Measurements from ENCODE around the gene RNU6-7.

The RNU6-7 gene

DNA sequence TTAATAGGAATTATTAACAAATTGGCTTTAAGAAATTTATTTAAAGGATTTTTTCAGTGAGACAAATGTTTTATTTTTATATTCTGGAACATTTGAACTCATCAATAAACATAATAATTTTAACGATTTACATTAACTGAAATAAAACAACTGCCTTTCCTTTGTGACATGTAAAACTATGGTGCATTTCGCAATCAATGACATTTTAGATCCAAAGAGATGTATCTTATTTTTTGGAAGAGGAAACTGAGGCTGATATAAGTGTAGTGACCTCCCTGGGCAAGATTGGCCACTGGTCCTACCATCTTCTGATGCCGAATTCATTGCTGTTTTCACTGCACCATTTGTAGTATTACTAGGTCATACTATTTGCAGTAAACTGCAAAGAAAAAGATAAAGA, 3.7 kb downstream of the RNU6-7 start:
- DNase-seq (ENCODE audit: low spot score): no peak

DNA sequence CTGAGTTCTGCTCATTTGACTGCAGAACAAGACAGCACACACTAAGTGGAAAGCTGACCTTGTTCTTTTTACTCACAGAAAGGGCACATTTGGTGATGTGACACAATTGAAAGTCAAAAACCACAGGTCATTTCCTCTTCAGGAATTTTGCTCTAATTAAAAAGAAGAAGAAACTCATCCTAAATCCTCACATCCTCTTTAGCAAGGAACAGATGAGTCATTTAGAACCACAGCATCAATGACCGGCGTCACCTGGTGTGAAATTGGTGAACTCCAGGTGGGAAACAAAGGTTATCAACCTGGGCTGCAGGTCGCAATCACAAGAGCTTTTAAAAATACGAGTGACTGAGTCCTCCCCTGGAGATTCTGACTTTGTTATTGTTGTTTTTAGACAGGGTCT, 4.1 kb downstream of the RNU6-7 start:
- DNase-seq (ENCODE audit: low spot score): no peak

DNA sequence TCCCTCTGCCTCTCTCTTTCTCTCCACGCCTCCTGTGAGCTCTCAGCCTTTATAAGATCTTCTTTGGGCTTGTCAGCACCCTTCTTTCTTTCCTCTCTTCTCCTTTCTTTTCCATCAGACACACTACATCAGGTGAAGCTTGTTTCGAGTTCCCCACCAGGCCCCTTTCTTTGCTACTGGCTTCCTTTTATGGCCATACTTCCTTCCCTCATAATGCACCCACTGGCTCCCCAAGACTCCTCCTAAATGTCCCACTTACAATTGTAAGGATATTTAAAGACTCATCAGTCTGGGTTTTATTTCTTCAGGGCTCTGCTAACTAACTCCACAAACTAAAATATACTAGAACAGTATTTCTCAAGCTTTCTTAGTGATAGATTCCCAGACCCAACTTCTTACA, 4.7 kb downstream of the RNU6-7 start:
- no peak for DNase-seq (ENCODE audit: low spot score)

DNA sequence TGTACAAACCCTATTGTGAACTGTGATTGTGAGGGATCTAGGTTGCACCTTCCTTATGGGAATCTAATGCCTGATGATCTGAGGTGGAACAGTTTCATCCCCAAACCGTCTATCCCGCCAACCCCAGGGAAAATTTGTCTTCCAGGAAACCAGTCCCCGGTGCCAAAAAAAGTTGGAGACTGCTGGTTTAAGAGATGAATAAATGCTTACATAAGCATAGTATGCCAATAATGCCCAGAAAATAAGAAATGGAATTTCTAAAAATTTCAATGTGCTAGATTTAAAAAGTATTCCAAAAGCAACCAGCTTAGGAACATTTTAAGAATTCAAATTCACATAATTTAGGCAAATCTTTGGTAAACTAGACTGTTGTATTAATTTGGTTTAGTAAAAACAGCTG, 6.6 kb downstream of the RNU6-7 start:
- DNase-seq (ENCODE audit: low spot score): no peak

DNA sequence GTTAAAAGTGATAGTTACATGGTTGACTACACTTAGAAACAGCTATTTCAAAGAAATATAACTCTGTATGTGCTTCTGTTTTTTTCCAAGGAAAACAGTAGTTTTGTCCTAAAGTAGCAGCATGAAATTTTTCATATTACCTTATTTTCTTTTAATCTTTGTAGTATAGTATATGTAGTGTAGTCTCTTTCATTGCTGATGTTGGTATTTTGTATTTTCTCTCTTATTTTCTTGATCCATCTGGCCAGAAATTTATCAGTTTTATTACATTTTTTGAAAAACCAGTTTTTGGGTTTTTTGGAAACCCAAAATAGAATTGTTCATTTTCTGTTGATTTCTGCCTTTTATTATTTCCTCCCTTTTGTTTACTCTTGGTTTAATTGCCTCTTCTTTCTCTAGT, 7.6 kb downstream of the RNU6-7 start:
- no peak for DNase-seq (ENCODE audit: low spot score)

DNA sequence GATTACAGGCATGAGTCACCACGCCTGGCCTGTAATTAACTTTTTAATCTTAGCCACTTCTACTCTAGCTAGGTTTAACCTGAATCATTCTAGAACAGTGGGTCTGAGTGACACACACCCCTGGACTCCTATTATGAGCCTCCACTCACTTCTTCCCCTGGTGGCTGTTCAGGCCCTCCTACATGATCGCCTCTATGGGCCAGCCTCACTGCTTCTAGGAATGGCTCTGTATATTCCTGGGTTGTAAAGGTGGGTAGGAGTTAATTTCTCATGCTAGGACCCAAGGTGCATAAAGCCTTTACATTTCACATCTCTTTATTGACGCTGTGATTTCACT, 9.2 kb downstream of the RNU6-7 start:
- no peak for DNase-seq (ENCODE audit: low spot score)

DNA sequence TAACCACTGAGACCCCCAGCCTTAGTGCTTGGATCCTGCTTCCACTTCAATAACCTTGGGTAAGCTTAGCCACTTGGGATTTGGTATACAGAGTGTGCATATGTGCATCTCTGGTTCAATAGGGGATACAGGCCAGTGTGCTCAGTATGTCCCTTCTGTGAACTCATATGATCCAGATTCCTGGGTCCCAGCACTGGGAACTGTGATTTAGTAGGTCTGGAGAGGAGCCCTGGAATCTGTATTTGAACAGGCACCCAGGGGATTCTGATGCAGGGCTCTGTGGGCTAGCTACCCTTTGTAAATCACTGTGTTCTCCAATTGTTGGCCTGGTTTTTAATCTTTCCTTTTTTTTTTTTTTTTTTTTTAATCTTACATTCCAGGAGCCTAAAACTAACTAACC, 11.0 kb downstream of the RNU6-7 start:
- DNase-seq (ENCODE audit: low spot score): no peak

DNA sequence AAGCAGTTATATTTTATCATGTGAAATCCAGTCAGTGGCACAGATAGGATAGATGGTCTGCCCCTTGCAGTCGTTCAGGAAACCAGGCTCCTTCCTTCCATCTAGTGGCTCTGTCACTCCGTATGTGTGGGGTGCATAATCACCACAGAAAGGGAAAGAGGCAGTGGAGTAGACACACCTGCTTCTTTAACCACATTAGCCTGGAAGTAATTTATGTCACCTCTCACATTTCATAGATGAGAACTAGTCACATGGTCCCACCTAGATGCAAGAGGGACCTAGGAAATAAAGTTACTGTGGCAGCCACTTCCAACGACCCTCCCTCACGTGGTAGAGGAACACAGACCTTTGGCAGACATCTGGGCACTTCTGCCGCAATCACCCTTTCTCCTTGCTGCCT, 15.5 kb downstream of the RNU6-7 start:
- DNase-seq (ENCODE audit: low spot score): no peak

DNA sequence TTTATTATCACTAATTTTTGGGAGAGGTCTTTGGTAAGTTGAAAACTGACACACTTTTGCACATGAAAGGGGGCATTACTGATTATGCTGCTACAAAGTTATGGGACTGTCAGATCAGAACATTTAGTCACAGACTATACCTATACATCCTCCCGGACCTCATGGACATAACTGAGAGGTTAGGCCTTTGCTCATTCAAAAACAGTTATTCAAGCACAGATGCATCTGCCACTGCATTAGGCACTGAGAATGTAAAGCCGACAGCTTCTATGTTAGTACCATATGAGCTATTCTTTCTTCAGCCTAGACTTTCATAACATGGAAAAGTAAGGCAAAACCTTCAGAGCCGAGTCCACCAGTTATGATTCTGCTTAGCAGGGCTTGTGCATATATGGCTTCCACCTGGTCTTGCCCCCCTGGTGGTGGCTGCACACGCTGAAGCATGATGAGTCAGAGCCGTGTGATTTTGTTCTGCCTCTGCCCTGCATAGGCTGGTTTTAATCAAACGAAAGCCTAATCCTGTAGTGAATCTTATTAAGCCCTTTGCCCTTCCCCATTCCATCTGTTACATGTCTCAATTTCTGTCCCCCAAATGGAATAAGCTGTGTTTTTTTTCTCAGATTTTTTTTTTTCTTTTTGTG, 23.0 kb downstream of the RNU6-7 start:
- no peak for DNase-seq (ENCODE audit: low spot score)

DNA sequence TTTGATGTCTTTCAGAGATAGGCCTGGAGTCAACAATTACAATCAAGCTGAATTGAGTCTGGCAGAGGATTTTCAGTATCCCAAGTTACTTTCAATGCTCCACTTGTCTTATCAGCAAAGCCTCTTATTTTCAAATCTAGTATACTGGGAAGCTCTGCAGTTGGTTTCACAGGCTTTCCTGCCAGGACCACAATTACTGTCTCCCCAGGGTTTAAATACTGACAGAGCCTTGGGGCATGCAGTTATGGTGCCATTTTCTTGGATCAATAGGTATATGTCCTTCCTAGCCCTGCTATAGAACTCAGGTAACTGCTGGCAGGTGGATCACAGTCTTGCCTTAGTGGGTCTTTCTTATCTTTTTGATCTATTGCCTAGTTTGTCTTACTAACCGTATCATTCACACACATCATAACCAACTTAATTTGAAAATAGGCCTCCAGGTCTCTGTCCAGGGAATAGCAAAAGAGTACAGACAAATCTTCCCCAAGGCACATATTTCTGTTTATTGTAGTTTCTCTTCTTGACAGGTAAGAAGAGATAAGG, 23.6 kb downstream of the RNU6-7 start:
- DNase-seq (ENCODE audit: low spot score): no peak

DNA sequence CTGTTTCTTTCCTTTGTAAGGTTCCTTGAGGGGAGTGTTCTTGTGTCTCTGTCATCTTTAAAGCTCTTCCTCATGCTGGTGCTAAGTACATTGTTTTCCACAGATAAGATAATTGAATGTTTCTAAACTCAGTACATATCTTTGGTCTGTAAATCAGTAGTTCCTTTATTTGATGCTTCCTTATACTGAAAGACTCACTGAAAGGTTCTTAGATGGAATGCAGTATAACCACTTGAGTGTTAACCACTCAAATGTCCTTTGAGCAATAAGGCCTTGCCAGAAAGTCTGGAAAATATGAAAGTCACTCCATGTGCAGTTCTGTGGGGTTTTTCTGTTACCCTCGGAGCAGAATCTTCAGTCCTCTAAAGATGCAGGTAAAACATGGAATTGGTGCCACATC, 24.2 kb downstream of the RNU6-7 start:
- DNase-seq (ENCODE audit: low spot score): no peak

DNA sequence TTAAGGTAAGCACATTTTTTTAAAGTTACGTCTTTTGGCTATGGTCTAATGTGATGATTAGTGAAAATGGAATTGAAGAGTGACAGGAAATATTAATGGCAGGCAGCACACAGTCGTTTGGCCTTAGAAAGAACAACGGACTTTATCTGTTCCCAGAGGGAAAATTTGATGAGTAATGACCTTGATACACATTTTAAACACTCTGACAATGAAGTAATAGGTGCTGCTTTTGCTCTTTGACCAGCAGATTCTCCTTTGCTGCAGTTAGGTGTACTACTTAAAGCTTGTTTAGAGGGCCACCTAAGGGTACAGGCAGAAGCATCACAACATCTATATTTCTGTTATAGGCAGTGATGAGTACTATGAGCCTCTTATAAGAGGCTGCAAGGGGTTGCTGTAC, 28.3 kb downstream of the RNU6-7 start:
- no peak for DNase-seq (ENCODE audit: low spot score)

DNA sequence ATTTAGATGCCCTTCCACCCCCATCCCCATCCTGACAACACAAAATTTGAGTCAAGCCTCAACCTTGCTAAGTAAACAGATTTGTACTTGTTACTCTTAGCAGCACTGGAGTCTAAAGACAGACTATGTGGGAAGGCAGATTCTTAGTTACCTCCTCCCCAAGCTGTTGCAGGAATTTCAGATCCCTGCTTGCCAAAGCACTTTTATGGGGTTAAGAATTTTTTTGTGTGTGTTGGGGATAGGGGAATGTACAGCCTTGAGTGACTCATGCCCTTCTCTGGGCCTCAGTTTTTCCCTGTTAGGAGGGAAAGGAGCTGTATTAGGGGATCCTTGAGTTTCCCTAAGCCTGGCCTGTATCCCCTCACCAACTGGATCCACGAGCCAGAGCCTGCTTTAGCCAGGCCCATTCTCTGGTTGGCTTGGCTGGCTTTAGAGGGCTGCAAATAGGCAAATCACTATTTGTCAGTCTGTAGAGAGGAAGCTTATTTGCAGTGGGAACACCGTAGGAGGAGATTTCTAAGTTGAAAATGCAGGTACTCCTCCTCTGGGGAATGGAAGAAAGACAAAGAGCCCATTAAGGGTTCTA, 28.9 kb downstream of the RNU6-7 start:
- DNase-seq (ENCODE audit: low spot score): no peak

DNA sequence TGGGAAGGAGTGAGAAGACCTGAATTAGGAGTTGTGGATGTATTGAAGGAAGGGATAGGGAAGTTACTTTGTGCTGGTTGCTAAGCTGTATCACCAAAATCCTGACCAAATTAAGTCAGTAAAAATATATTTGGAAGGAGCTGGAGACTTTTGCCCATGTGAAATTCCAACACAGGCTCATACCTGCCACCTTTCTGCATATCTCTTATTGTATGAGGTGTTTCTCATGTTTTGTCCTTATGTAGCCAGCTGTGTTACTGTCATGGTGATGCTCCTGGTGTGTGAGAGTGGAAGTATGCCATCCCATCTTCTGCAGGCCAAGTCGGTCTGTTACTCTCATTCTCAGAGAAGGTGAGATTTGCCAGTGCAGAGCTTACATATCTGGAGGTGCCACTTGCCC, 30.6 kb downstream of the RNU6-7 start:
- no peak for DNase-seq (ENCODE audit: low spot score)

DNA sequence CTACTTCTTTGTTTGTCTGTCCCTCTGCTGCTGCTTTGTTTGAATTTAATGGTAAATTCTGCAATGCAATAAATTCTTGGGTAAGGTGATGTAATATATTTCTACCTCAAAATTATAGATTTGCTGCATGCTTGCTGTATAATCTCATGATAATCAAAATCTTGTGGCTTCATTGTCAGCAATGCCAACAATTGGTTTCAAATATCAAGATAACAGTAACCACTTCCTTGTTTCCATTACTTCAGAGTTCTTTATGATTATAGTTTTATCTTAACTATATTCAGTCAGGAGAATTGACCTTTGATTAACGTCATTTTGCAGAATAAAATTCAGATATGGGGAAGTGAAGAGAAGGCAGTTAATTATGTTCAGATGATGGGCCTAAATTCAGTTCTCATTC, 31.4 kb downstream of the RNU6-7 start:
- no peak for DNase-seq (ENCODE audit: low spot score)

DNA sequence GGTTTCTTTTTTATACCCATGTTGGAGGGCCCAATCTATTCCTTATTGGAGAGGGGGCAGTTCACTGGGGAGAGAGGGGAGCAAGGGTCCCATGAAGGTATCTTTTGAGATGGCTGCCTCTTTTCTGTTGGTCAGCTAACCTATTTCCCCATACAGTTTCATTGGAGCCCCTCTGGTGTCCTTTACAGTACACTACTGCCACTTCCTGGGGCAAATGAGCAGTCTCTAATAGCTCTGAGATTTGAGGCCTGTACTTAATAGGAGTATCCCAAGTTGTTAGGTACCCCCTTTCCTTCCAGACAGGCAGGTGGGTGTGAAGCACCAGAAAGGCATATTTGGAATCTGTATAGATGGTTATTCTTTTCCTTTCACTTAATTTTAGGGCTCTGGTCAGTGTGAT, 42.6 kb downstream of the RNU6-7 start:
- no peak for DNase-seq (ENCODE audit: low spot score)

DNA sequence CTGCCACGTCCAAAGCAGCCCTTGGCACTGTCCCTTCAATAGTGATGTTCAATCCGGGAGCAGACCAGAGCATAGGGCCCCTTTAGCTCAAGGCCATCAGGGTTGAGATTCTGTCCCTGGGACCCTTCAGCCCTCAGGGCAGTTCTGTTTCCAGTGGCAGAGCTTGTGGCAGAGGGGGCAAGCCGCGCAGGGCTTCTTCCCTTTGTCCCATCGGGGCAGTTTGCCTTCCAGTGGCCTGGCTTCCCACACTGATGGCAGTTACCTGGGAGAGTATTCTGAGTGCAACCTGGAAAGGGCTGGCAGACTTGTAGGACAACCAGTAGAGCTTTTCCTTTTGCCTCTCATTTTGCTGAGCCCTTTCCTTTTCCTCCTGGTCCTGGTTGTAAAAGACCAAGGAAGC, 44.9 kb downstream of the RNU6-7 start:
- DNase-seq (ENCODE audit: low spot score): no peak

DNA sequence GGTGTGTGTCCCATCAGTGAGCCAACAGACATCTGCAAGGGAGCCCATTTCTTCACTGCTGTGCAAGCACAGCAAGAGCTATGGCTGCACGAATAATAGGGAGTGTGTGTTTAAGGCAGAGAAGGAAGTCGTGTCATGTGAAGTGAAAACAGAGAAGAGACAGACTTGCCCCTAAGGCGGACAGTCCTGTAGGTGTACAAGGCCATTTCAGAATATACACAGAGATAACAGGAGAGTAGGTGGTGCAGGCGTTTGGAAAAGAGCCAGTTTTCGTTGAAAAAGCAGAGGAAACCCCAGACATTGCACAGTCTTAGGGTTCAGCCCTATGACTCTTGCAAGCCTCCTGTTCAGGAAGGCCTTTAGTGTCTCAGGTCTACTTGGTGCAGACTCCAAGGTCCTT, 47.5 kb downstream of the RNU6-7 start:
- DNase-seq (ENCODE audit: low spot score): no peak

DNA sequence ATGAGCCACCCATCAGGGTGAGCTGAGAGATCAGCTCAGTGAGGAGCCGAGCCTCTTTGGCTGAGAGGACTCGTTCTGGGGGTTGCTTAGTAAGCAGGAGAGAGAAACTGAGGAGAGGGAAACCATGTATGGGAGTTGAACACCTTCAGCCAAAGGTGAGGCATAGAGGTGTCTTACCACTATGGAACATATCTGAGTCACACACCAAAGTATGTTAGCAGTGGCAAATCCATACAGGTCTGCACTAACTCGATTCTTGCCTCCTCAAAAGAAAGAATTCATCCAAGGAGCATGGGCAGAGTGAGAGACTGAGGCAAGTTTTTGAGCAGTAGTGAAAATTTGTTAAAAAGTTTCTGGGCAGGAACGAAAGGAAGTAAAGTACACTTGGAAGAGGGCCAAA, 47.9 kb downstream of the RNU6-7 start:
- no peak for DNase-seq (ENCODE audit: low spot score)

DNA sequence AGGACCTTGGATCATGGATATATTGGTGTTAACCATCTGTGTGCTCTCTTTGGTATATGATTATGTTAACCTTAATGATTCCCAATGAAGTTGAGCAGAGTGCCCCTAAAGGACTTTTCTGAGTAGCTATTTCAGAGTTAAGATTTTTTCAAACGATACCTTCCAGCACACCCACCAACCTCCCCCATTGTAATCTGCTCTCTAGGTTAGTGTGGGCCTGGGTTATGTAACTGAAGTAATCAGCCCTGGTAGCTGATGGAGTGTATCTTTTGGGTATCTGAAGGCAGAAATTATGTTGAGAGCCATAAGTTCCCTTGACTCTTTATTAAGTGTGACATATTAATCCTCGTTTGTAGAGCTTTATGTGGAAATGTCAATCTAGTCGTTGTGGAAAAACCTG, 48.8 kb downstream of the RNU6-7 start:
- no peak for DNase-seq (ENCODE audit: low spot score)

DNA sequence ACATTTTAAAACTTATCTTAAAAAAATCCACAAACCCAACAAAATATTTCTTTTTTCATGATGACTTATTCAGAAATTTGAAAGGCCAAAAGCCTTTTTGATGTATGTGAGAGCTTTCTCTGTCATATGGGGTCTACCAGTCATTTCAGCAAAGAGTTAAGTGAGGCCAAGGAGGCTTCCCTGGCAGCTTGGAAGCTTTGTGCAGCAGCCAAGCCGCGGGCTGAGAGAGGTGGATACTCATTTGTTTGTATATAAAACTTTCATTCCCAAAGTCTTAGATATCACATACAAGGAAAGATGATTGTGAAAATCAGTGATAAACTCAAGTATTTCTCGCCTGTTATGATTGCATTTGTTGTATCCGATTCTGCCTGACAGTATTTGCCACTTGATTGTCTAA, 49.7 kb downstream of the RNU6-7 start:
- no peak for DNase-seq (ENCODE audit: low spot score)
